Kidney (tissue), 14 donors: ENCODE measurements around the gene EHF. TPM values are rescaled to one million over a fixed set of nuclear protein-coding genes. Genes with fewer than 3 reads are reported as not detected.
A peak's percentile ranks its signal among the peaks of the same experiment; 100 is the strongest.
"Not testable (repeated sequence)": the region's sequence is repeated elsewhere in the genome, so short reads cannot be mapped to it uniquely, and the experiment has no call there.

Experiments
- DNase-seq, 5 donors: peaks; one replicate each; pipeline ENCODE4 v3.0.0-alpha.2; 2013 to 2020
- FAIRE-seq: peaks from 2 replicates; lab custom pipeline; 2012; peaks lifted over from hg19 to GRCh38; lab: Jason Lieb, UNC
- H3K27ac ChIP-seq, 2 donors: one replicate each; pipeline ENCODE4 v1.7.0; 2013; ENCODE audit warnings: low read depth in 2 of 2, low read length in 2 of 2, inconsistent platforms in 1 of 2
- H3K27me3 ChIP-seq: one replicate; pipeline ENCODE4 v1.7.1; 2013; ENCODE audit warnings: low read length, inconsistent platforms; ENCODE audit not compliant: control insufficient read depth, insufficient read depth
- H3K36me3 ChIP-seq, 3 donors: one replicate each; pipeline versions ENCODE4 v1.7.0 to v1.7.1; 2013; ENCODE audit warnings: low read length in 3 of 3, control low read depth in 1 of 3, inconsistent platforms in 1 of 3; ENCODE audit not compliant: insufficient read depth in 3 of 3, control insufficient read depth in 2 of 3
- H3K4me1 ChIP-seq, 3 donors: one replicate each; pipeline versions ENCODE4 v1.7.0 to v1.7.1; 2013; ENCODE audit warnings: low read length in 3 of 3, inconsistent platforms in 1 of 3, low read depth in 1 of 3; ENCODE audit not compliant: control insufficient read depth in 2 of 3, insufficient read depth in 2 of 3
- H3K4me3 ChIP-seq, 3 donors: one replicate each; pipeline versions ENCODE4 v1.7.0 to v1.8.1; 2013; ENCODE audit warnings: low read length in 3 of 3, control low read depth in 1 of 3, inconsistent platforms in 1 of 3
- H3K9ac ChIP-seq, 3 donors: one replicate each; pipeline versions ENCODE4 v1.7.0 to v1.7.1; 2013; ENCODE audit warnings: low read length in 3 of 3, control low read depth in 1 of 3, inconsistent platforms in 1 of 3
- H3K9me3 ChIP-seq, 3 donors: one replicate each; pipeline versions ENCODE4 v1.7.0 to v1.7.1; 2013; ENCODE audit warnings: low read length in 3 of 3, control low read depth in 1 of 3, inconsistent platforms in 1 of 3; ENCODE audit not compliant: control insufficient read depth in 2 of 3, insufficient read depth in 1 of 3
- intact Hi-C: fragments of 100-400 bp; cut with DNase I; formaldehyde crosslinking; loops from one replicate; pipeline ENCODE4 v1.11.1; 2022
- polyA plus RNA-seq: library from polyadenylated mRNA; stranded (reverse); fragments of 350-450 nt; fragmentation: Illumina TruSeq; extraction: RNeasy Lipid Tissue Mini Kit (QIAGEN cat#74804); gene quantifications from one replicate; pipeline ENCODE4 v1.2.3, GENCODE V29; 2014; ENCODE audit warnings: low read depth, low replicate concordance; ENCODE audit not compliant: insufficient read depth
- total RNA-seq: library from RNA; stranded (reverse); fragmentation: NEBNext Ultra II Directional; extraction: Animal tissue kit (Norgen Biotek cat#: 25700); gene quantifications from one replicate; pipeline ENCODE4 v1.2.1, GENCODE V29; 2021
- TF ChIP-seq, protein P1 (sequence below): IDR thresholded peaks from 3 replicates; pipeline ENCODE4 v1.5.1; 2012; ENCODE audit warnings: mild to moderate bottlenecking, moderate library complexity, borderline replicate concordance; ENCODE audit not compliant: insufficient read depth; ENCODE audit errors: extremely low read depth
- donor health status: control.
- donor health status: control.
- donor health status: control.
- donor health status: control.
- donor health status: control.
- donor health status: DM: yes; HTN: yes; CAD: no.
- donor health status: Normal renal cell carcinoma (clear cell type).

The EHF gene
- total and polyA plus RNA-seq, 2 donors from 2014 or later = 4.7 to 65.5 TPM

DNA sequence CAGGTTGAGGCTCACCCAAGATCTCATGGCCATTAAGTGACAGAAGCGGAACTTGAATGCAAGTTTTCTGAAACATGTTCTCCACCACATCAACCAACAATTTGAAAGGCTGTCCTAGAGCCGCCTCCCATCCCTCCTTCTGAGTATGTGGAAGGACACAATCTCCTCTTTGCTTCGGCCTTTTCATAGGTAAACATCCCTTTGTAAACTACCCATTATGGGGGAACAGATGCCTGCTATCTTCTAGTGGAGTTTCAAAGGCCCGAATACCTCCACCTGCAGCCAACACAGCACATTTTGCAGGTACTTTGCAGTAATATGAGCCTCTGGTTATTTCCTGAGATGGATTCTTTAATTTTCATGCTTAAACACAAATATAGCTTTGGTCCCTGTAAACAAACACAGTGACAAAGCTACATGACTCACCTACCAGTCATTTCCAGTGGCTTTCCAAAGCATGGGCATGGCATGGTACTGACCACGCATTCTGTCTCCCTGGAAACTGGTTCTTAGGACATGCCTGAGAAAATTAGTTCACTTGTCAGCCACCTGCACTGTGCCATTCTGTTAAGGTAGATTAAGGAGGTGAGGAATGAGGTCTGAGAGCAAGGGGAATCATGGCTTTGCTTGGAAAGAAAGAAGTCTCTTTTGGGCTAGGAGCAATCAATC, 60.2 kb downstream of the EHF start:
- DNase-seq (no peak), FAIRE-seq (no peak)
- Histone ChIP-seq H3K36me3 (no peaks in the 10 kb centered on the region), H3K27ac (no peak overlapping the region), H3K9me3 (no peaks in the 10 kb centered on the region), H3K4me1 (no peaks in the 10 kb centered on the region), H3K27me3 (no peaks in the 10 kb centered on the region), H3K9ac (no peak overlapping the region), H3K4me3 (no peak overlapping the region)
- TF ChIP-seq, protein P1, sequence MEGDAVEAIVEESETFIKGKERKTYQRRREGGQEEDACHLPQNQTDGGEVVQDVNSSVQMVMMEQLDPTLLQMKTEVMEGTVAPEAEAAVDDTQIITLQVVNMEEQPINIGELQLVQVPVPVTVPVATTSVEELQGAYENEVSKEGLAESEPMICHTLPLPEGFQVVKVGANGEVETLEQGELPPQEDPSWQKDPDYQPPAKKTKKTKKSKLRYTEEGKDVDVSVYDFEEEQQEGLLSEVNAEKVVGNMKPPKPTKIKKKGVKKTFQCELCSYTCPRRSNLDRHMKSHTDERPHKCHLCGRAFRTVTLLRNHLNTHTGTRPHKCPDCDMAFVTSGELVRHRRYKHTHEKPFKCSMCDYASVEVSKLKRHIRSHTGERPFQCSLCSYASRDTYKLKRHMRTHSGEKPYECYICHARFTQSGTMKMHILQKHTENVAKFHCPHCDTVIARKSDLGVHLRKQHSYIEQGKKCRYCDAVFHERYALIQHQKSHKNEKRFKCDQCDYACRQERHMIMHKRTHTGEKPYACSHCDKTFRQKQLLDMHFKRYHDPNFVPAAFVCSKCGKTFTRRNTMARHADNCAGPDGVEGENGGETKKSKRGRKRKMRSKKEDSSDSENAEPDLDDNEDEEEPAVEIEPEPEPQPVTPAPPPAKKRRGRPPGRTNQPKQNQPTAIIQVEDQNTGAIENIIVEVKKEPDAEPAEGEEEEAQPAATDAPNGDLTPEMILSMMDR = no peak
- intact Hi-C loops = no loop called here

DNA sequence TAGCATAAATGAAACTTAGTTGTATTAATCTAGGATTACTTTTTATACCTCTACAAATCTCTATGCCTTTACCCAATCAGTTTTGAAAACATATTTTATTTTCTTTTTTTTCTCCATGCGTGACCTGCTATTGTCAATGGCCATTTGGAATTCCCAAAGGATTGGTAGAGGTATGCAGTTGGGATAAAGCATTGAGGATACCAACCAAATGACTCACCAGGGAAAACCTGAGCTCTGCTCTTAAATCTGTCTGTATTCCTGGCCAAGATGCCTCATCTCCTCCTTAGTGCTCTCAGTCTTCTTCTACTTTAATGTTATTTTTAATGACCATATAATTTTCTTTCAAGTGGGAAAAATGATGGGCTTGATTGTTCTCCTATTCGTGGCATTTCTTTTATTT, 61.9 kb downstream of the EHF start:
- no peaks in the 10 kb centered on the region for H3K27me3 ChIP-seq
- no peak overlapping the region for H3K27ac ChIP-seq
- H3K4me3 ChIP-seq = no peak overlapping the region
- no peaks in the 10 kb centered on the region for H3K4me1 ChIP-seq
- FAIRE-seq (no peak), DNase-seq (no peak)
- H3K36me3 ChIP-seq = no peaks in the 10 kb centered on the region
- no peaks in the 10 kb centered on the region for H3K9me3 ChIP-seq
- intact Hi-C loops = no loop called here
- TF ChIP-seq, protein P1 = no peak
- no peak overlapping the region for H3K9ac ChIP-seq

DNA sequence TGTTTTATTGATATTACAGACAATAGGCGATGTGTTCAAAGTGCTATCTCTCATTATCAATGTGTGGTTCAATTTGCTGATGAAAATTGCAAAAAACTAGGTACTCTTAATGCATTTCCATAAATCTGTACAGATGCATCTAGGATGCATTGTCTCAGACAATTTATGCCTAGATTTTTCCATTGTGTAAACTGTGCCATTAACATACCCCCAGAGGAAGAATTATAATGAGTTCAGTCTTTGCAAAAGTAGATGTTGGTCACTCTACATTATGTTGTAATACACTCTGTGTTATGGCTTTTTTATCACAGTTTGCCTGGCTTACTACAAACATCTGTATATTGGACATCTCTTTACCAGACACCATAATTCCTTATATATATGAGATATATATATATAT, 62.5 kb downstream of the EHF start:
- H3K4me3 ChIP-seq = no peak overlapping the region
- TF ChIP-seq, protein P1 = no peak

DNA sequence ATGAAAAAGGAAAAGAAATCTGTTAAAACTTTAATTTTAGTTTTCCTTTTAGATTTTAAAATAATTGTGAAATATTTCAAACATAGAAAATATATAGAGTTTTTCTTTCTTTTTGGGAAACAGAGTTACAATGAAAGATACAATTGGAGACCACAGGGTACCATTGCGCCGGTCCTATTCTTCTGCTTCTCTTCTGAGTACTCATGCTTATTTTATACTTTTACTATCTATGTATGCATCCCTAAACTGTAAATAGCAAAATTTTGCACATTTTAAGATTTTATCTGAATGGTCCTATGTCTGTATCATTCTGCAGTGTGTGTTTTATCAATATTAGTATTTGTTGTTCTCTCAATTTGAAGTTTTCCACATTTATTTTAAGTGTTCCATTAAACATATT, 65.0 kb downstream of the EHF start:
- no peak overlapping the region for H3K27ac ChIP-seq
- intact Hi-C loops = no loop called here
- H3K4me3 ChIP-seq = no peak overlapping the region
- TF ChIP-seq, protein P1 = no peak
- H3K27me3 ChIP-seq = no peaks in the 10 kb centered on the region
- DNase-seq (peak in 1 of 5 donors; percentile 4), FAIRE-seq (no peak)
- no peaks in the 10 kb centered on the region for H3K36me3 ChIP-seq
- H3K4me1 ChIP-seq = no peaks in the 10 kb centered on the region
- H3K9ac ChIP-seq = no peak overlapping the region
- H3K9me3 ChIP-seq = no peaks in the 10 kb centered on the region

More for the DNA sequence above, 62.5 kb downstream of the EHF start:
- Histone ChIP-seq H3K9ac (no peak overlapping the region), H3K27me3 (no peaks in the 10 kb centered on the region), H3K9me3 (no peaks in the 10 kb centered on the region), H3K36me3 (no peaks in the 10 kb centered on the region), H3K4me1 (no peaks in the 10 kb centered on the region), H3K27ac (no peak overlapping the region)
- intact Hi-C loops = no loop called here
- DNase-seq (no peak), FAIRE-seq (no peak)

DNA sequence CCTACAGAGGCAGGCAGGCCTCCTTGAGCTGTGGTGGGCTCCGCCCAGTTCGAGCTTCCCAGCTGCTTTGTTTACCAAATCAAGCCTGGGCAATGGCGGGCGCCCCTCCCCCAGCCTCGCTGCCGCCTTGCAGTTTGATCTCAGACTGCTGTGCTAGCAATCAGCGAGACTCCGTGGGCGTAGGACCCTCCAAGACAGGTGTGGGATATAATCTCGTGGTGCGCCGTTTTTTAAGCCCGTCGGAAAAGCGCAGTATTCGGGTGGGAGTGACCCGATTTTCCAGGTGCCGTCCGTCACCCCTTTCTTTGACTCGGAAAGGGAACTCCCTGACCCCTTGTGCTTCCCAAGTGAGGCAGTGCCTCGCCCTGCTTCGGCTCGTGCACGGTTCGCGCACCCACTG, 71.4 kb downstream of the EHF start:
- H3K4me1 ChIP-seq, intact Hi-C loops, H3K27ac ChIP-seq, DNase-seq, H3K9ac ChIP-seq, H3K36me3 ChIP-seq, H3K9me3 ChIP-seq, FAIRE-seq, H3K4me3 ChIP-seq, H3K27me3 ChIP-seq: not testable (repeated sequence)
